Activated CD4-positive, alpha-beta memory T cell treated with anti-CD3 and anti-CD28 coated beads, Interleukin-2, amount 10 ng/mL, durations not matched to agents 7 days and 5 days (primary cell): ENCODE data around the gene SQOR. TPM values are rescaled to one million over a fixed set of nuclear protein-coding genes. Genes with fewer than 3 reads are reported as not detected.
A peak's percentile ranks its signal among the peaks of the same experiment; 100 is the strongest.
"Not testable (repeated sequence)": the region's sequence is repeated elsewhere in the genome, so short reads cannot be mapped to it uniquely, and the experiment has no call there.

Source experiments
- CTCF ChIA-PET: fragments of 350-600 bp; sonication (Branson Sonifier 250); formaldehyde crosslinking; loops from one replicate; lab custom pipeline; 2021; ENCODE audit warnings: antibody characterized with exemption, inconsistent platforms; lab: Charles Lee
- POLR2A ChIA-PET: fragments of 350-600 bp; sonication (Branson Sonifier 250); formaldehyde crosslinking; loops from one replicate; lab custom pipeline; 2021; ENCODE audit warnings: antibody characterized with exemption; lab: Charles Lee
- DNase-seq: peaks from one replicate; pipeline ENCODE4 v3.0.0-alpha.2; 2020
- H3K27ac Mint-ChIP-seq: one replicate; pipeline ENCODE4 v1.8.0; 2021; ENCODE audit warnings: mild to moderate bottlenecking, mixed read lengths
- H3K27me3 Mint-ChIP-seq: one replicate; pipeline ENCODE4 v1.8.0; 2021; ENCODE audit warnings: mixed read lengths
- H3K36me3 Mint-ChIP-seq: one replicate; pipeline ENCODE4 v1.8.0; 2021; ENCODE audit warnings: low read depth, mixed read lengths
- H3K4me1 Mint-ChIP-seq: one replicate; pipeline ENCODE4 v1.8.0; 2021; ENCODE audit warnings: mixed read lengths
- H3K4me3 Mint-ChIP-seq: one replicate; pipeline ENCODE4 v1.8.0; 2021; ENCODE audit warnings: mild to moderate bottlenecking, mixed read lengths
- H3K9me3 Mint-ChIP-seq: one replicate; pipeline ENCODE4 v1.8.0; 2021; ENCODE audit warnings: mixed read lengths
- total RNA-seq, 2 experiments: library from RNA; stranded (reverse); gene quantifications; one replicate each; pipeline ENCODE4 v1.2.3, GENCODE V29; 2021

The SQOR gene
- total RNA-seq, 2 experiments from 2014 or later = 139 to 142 TPM

GRCh38 chr15:45650007-45650406 is 15.2 kb downstream of the SQOR start:
- H3K27me3 Mint-ChIP-seq, POLR2A ChIA-PET, CTCF ChIA-PET, DNase-seq, H3K9me3 Mint-ChIP-seq: not testable (repeated sequence)
- peak overlapping the region; percentile 27 for H3K4me3 Mint-ChIP-seq
- H3K27ac Mint-ChIP-seq = peak overlapping the region; percentile 67
- H3K36me3 Mint-ChIP-seq = peaks cover 53% of the 10 kb centered on the region
- peaks cover 60% of the 10 kb centered on the region for H3K4me1 Mint-ChIP-seq

- H3K9me3 Mint-ChIP-seq = peaks cover 3% of the 10 kb centered on the region
- ChIA-PET CTCF (no interaction called here), POLR2A (interaction anchor here (0.6 kb wide), 1 partner anchor 1343 kb away, joined by 3 read pairs; no protein-coding TSS in a partner anchor)
- H3K36me3 Mint-ChIP-seq = peaks cover 45% of the 10 kb centered on the region
- H3K27ac Mint-ChIP-seq = no peak overlapping the region
- no peaks in the 10 kb centered on the region for H3K27me3 Mint-ChIP-seq
- no peak overlapping the region for H3K4me3 Mint-ChIP-seq
- H3K4me1 Mint-ChIP-seq = peaks cover 55% of the 10 kb centered on the region
- no peak for DNase-seq
These were observed 16.2 kb downstream of the SQOR start for GRCh38 chr15:45650889-45651525.

GRCh38 chr15:45653702-45654424 is 19.0 kb downstream of the SQOR start:
- H3K36me3 Mint-ChIP-seq = peaks cover 42% of the 10 kb centered on the region
- H3K4me3 Mint-ChIP-seq = no peak overlapping the region
- no peaks in the 10 kb centered on the region for H3K27me3 Mint-ChIP-seq
- POLR2A ChIA-PET = interaction anchor here (1.9 kb wide), 1 partner anchor 17 kb away, joined by 4 read pairs; no protein-coding TSS in a partner anchor
- no peak overlapping the region for H3K27ac Mint-ChIP-seq
- CTCF ChIA-PET = interaction anchor here (1.4 kb wide), 1 partner anchor 51 kb away, joined by 5 read pairs; no protein-coding TSS in a partner anchor
- DNase-seq = no peak
- peaks cover 41% of the 10 kb centered on the region for H3K4me1 Mint-ChIP-seq
- peaks cover 3% of the 10 kb centered on the region for H3K9me3 Mint-ChIP-seq

DNA sequence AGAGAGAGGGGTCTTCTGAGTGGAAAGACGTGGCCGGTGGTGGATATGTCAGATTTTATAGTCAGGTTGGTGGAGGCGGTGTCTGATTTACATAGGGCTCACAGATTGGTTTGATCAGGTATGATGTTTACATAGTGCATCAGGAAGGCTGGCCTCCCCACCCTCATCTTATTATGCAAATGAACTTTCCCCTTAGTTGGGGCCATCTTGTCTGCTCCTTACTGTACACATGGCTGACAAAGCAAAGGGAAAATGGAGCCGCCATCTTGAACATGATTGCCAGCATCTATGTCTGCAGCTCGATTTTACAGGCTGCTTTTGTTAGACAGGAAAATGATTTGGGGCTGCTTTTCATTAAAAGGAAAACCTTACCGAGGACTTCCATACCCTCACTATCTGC is 19.9 kb downstream of the SQOR start:
- CTCF ChIA-PET = no interaction called here
- H3K27me3 Mint-ChIP-seq = no peaks in the 10 kb centered on the region
- H3K36me3 Mint-ChIP-seq = peaks cover 46% of the 10 kb centered on the region

DNA sequence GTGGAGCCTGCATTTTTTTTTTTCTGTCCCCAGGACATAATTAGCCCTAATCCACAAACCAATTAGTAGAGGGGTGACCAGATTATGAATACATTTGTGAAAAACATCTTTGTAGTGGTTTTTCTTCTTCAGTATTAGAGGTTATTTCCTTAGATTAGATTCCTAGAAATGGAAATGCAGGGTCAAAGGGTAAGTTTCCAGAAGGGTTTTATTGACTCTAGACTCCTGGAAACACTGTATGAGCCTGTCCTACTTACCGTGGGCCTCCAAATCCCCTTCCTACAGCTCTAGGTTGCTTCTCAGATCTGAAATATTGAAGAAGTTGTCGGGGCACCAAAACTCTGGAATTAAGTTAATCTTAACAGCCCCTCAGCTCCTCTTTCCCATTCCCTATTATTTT is 22.4 kb downstream of the SQOR start:
- ChIA-PET POLR2A (interaction anchor here (0.6 kb wide), 1 partner anchor 14 kb away, joined by 3 read pairs; no protein-coding TSS in a partner anchor), CTCF (no interaction called here)
- no peaks in the 10 kb centered on the region for H3K27me3 Mint-ChIP-seq
- DNase-seq = no peak
- H3K36me3 Mint-ChIP-seq = peaks cover 51% of the 10 kb centered on the region
- H3K4me3 Mint-ChIP-seq = no peak overlapping the region
- peaks cover 27% of the 10 kb centered on the region for H3K4me1 Mint-ChIP-seq
- H3K9me3 Mint-ChIP-seq = no peaks in the 10 kb centered on the region
- H3K27ac Mint-ChIP-seq = no peak overlapping the region

More for the DNA sequence above, 19.9 kb downstream of the SQOR start:
- no peak for DNase-seq
- no peak overlapping the region for H3K27ac Mint-ChIP-seq
- peaks cover 39% of the 10 kb centered on the region for H3K4me1 Mint-ChIP-seq
- H3K9me3 Mint-ChIP-seq = peaks cover 3% of the 10 kb centered on the region
- H3K4me3 Mint-ChIP-seq = no peak overlapping the region
- POLR2A ChIA-PET = interaction anchor here (1.9 kb wide), 1 partner anchor 17 kb away, joined by 4 read pairs; no protein-coding TSS in a partner anchor

- DNase-seq = no peak
- Mint-ChIP-seq H3K4me1 (peaks cover 27% of the 10 kb centered on the region), H3K4me3 (no peak overlapping the region), H3K36me3 (peaks cover 54% of the 10 kb centered on the region), H3K27ac (no peak overlapping the region), H3K9me3 (no peaks in the 10 kb centered on the region), H3K27me3 (no peaks in the 10 kb centered on the region)
- POLR2A ChIA-PET = interaction anchor here (0.6 kb wide), 1 partner anchor 14 kb away, joined by 3 read pairs; no protein-coding TSS in a partner anchor
- CTCF ChIA-PET = no interaction called here
These were observed 23.1 kb downstream of the SQOR start for GRCh38 chr15:45657764-45658545.

GRCh38 chr15:45660231-45660979 is 25.6 kb downstream of the SQOR start:
- H3K4me1 Mint-ChIP-seq = peaks cover 24% of the 10 kb centered on the region
- H3K27me3 Mint-ChIP-seq = no peaks in the 10 kb centered on the region
- DNase-seq = no peak
- ChIA-PET CTCF (interaction anchor here (0.7 to 1.5 kb wide), 2 partner anchors 12 to 45 kb away, joined by 3 read pairs; no protein-coding TSS in a partner anchor), POLR2A (interaction anchor here (0.6 kb wide), 1 partner anchor 67 kb away, joined by 3 read pairs; no protein-coding TSS in a partner anchor)
- H3K4me3 Mint-ChIP-seq = no peak overlapping the region
- peaks cover 65% of the 10 kb centered on the region for H3K36me3 Mint-ChIP-seq
- H3K27ac Mint-ChIP-seq = no peak overlapping the region
- no peaks in the 10 kb centered on the region for H3K9me3 Mint-ChIP-seq

- ChIA-PET CTCF (no interaction called here), POLR2A (interaction anchor here (1.4 kb wide), 1 partner anchor 75 kb away, joined by 3 read pairs; no protein-coding TSS in a partner anchor)
- no peak for DNase-seq
- peaks cover 27% of the 10 kb centered on the region for H3K4me1 Mint-ChIP-seq
- H3K27me3 Mint-ChIP-seq = no peaks in the 10 kb centered on the region
- no peak overlapping the region for H3K4me3 Mint-ChIP-seq
- peaks cover 74% of the 10 kb centered on the region for H3K36me3 Mint-ChIP-seq
- H3K27ac Mint-ChIP-seq = no peak overlapping the region
- no peaks in the 10 kb centered on the region for H3K9me3 Mint-ChIP-seq
These were observed 27.5 kb downstream of the SQOR start for GRCh38 chr15:45662375-45662774.

DNA sequence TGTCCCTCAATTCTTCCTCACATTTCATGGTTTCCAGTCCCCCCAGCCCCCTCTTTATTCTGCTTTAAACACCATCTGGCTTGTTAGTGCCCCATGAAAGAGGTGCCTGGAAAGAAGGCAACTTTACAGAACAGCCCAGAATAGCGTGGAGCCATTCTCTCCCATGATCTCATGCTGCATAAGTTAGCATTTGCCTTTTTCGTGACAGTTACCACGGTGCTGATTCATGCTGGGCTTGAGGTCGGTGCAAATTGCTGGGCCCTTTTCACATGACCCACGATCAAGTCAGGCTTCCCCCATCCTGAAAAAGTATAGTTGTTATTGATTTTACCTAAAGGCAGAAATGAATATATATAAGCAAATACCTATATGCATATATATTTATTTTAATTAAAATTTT is 29.6 kb downstream of the SQOR start:
- Mint-ChIP-seq H3K4me1 (peaks cover 33% of the 10 kb centered on the region), H3K27ac (peak overlapping the region; percentile 24), H3K4me3 (no peak overlapping the region), H3K27me3 (no peaks in the 10 kb centered on the region), H3K9me3 (no peaks in the 10 kb centered on the region), H3K36me3 (peaks cover 73% of the 10 kb centered on the region)
- ChIA-PET CTCF (no interaction called here), POLR2A (no interaction called here)
- DNase-seq = no peak

- CTCF ChIA-PET = interaction anchor here (0.5 kb wide), 1 partner anchor 33 kb away, joined by 4 read pairs; no protein-coding TSS in a partner anchor
- POLR2A ChIA-PET = no interaction called here
- Mint-ChIP-seq H3K9me3 (no peaks in the 10 kb centered on the region), H3K4me3 (no peak overlapping the region), H3K36me3 (peaks cover 73% of the 10 kb centered on the region), H3K27ac (peak overlapping the region; percentile 23), H3K4me1 (peaks cover 31% of the 10 kb centered on the region), H3K27me3 (no peaks in the 10 kb centered on the region)
- DNase-seq = no peak
These were observed 30.4 kb downstream of the SQOR start for GRCh38 chr15:45665261-45665660.

- Mint-ChIP-seq H3K4me3 (no peak overlapping the region), H3K4me1 (peaks cover 31% of the 10 kb centered on the region), H3K9me3 (no peaks in the 10 kb centered on the region), H3K27me3 (no peaks in the 10 kb centered on the region), H3K27ac (no peak overlapping the region), H3K36me3 (peaks cover 74% of the 10 kb centered on the region)
- no peak for DNase-seq
- ChIA-PET POLR2A (no interaction called here), CTCF (interaction anchor here (1.0 kb wide), 1 partner anchor 39 kb away, joined by 3 read pairs; no protein-coding TSS in a partner anchor)
These were observed 31.5 kb downstream of the SQOR start for GRCh38 chr15:45666119-45666875.
